Ishikawa (cell line): ENCODE measurements around the gene CYTL1.

ENCODE experiments used
- CEBPB ChIP-seq: IDR thresholded peaks from 2 replicates; pipeline ENCODE4 v1.6.1; 2012
- EGR1 ChIP-seq: IDR thresholded peaks from 2 replicates; pipeline ENCODE4 v1.6.1; 2012
- EP300 ChIP-seq: IDR thresholded peaks from 2 replicates; pipeline ENCODE4 v1.6.1; 2012; ENCODE audit warnings: borderline replicate concordance
- MAX ChIP-seq: IDR thresholded peaks from 2 replicates; pipeline ENCODE4 v1.6.1; 2012
- RAD21 ChIP-seq: IDR thresholded peaks from 2 replicates; pipeline ENCODE4 v1.6.1; 2012; ENCODE audit warnings: low read depth
- REST ChIP-seq: IDR thresholded peaks from 2 replicates; pipeline ENCODE4 v1.6.1; 2012; ENCODE audit warnings: low read depth, mild to moderate bottlenecking
- TAF1 ChIP-seq: IDR thresholded peaks from 2 replicates; pipeline ENCODE4 v1.6.1; 2012; ENCODE audit warnings: low read depth, mild to moderate bottlenecking
- TCF12 ChIP-seq: IDR thresholded peaks from 2 replicates; pipeline ENCODE4 v1.6.1; 2012; ENCODE audit warnings: low read depth
- TEAD4 ChIP-seq: IDR thresholded peaks from 2 replicates; pipeline ENCODE4 v1.6.1; 2012
- USF1 ChIP-seq: IDR thresholded peaks from 2 replicates; pipeline ENCODE4 v1.6.1; 2012
- YY1 ChIP-seq: IDR thresholded peaks from 2 replicates; pipeline ENCODE4 v1.6.1; 2012; ENCODE audit warnings: low read depth
- ZBTB7A ChIP-seq: IDR thresholded peaks from 2 replicates; pipeline ENCODE4 v1.6.1; 2012; ENCODE audit warnings: low read depth

GRCh38 chr4:5012244-5012898 is 6.9 kb downstream of the CYTL1 start:
- TF ChIP-seq TEAD4 (no peak), REST (no peak), TAF1 (no peak), EGR1 (no peak), RAD21 (no peak), CEBPB (no peak), MAX (no peak), USF1 (no peak), YY1 (no peak), ZBTB7A (no peak), TCF12 (no peak), EP300 (no peak)
